NCI-H2171 (cell line): ENCODE results near the gene COMMD2.

Experiments used
- DNase-seq: peaks from one replicate; lab custom pipeline; 2025; lab: John Stamatoyannopoulos, UW

The COMMD2 gene

GRCh38 chr3:149702691-149703441, 49.4 kb downstream of the COMMD2 start:
- DNase-seq, result no peak

GRCh38 chr3:149701977-149702350, 50.3 kb downstream of the COMMD2 start:
- DNase-seq, result no peak

- no peak for DNase-seq
Observed at GRCh38 chr3:149701206-149701976, 50.9 kb downstream of the COMMD2 start.
